Measurements from ENCODE around the gene PDLIM4. TPM values are rescaled to one million over a fixed set of nuclear protein-coding genes. Genes with fewer than 3 reads are reported as not detected.
A peak's percentile ranks its signal among the peaks of the same experiment; 100 is the strongest.

Gene PDLIM4
- total and polyA plus RNA-seq, 2 donors, result 10.0 to 38.4 TPM

DNA sequence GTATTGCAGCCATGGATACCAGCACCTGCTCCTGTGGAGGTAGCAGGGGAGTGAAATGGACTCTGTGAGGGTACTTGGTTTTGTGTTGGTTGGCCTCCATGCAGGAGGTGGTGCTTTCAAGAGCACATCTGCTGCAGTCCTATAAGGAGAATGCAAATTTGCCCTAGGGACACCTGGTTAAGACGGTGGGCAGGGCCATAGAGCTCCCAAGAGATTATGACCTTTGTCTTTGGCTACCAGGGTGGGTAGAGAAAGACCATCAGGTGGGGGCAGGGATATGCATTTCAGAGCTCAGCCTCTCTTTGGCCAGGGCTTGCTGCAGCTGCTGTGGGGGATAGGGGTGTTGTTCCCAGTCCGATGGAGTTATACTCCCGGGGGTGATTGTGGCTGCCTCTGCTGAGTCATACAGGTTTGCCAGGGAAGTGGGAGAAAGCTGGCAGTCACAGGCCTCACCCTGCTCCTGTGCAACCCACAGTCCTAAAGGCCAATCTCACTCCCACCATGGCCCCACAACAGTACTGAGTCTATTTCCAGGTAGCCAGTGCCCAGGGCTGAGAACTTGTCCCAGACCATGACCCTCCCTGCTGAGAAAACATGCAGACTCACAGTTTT lies 14.0 kb upstream of the PDLIM4 start:
- Histone ChIP-seq H3K27me3 (ENCODE audit: control insufficient read depth in 2 of 2, insufficient read depth in 1 of 2, low read length in 1 of 2) (no peaks in the 10 kb centered on the region), H3K4me1 (ENCODE audit: control insufficient read depth in 2 of 2, insufficient read depth in 2 of 2, low read length in 2 of 2) (no peaks in the 10 kb centered on the region), H3K9me3 (ENCODE audit: control insufficient read depth in 2 of 2, insufficient read depth in 1 of 2, low read length in 1 of 2) (peaks cover 0 to 8% of the 10 kb centered on the region in 2 donors), H3K27ac (ENCODE audit: low read depth in 1 of 2, low read length in 1 of 2) (no peak overlapping the region), H3K4me3 (ENCODE audit: low read length in 2 of 2) (no peak overlapping the region), H3K36me3 (ENCODE audit: control insufficient read depth in 2 of 2, insufficient read depth in 2 of 2, low read length in 1 of 2) (no peaks in the 10 kb centered on the region)
- no peak for DNase-seq (ENCODE audit: low read depth in 6 of 9, low spot score in 9 of 9)
- 95% methylated on average over 3 of the region's 3 CpGs for WGBS

DNA sequence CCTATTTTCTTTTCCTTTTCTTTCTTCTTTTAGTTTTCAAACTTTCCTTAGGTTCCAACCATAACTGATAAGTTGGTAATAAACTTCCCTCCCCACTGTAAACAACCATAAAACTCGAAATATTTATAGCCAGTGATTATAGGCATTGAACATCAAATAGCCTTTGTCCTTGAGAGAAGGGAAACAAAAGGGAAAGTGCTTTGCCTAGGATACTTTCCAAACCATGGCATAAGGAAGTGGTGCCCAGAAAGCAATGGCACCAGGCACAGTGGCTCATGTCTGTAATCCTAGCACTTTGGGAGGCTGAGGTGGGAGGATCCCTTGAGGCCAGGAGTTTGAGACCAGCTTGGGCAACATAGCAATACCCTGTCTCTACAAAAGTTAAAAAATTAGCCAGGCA lies 11.9 kb upstream of the PDLIM4 start:
- WGBS, result 90% methylated on average over 1 of the region's 1 CpG
- H3K4me1 ChIP-seq (ENCODE audit: control insufficient read depth in 2 of 2, insufficient read depth in 2 of 2, low read length in 2 of 2), result no peaks in the 10 kb centered on the region
- peaks cover 0 to 8% of the 10 kb centered on the region in 2 donors for H3K9me3 ChIP-seq (ENCODE audit: control insufficient read depth in 2 of 2, insufficient read depth in 1 of 2, low read length in 1 of 2)

DNA sequence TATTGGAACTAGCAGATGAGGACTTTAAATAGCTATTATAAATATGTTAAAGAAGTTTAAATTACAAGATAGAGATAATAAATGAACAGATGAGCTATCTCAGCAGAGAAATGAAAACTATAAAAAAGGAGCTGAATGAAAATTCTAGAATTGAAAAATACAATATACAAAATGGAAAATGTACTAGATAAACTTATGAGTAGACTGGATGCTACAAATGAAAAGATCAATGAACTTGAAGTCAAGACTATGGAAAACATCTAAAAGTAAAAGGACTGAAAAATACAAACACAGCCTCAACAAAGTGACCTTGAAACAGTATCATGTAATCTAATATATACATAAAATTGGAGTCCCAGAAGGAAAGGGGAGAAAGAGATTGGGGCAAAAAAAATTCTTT lies 10.7 kb upstream of the PDLIM4 start:
- no peak overlapping the region for H3K27ac ChIP-seq (ENCODE audit: low read depth in 1 of 2, low read length in 1 of 2)
- no peak for DNase-seq (ENCODE audit: low read depth in 6 of 9, low spot score in 9 of 9)
- H3K9me3 ChIP-seq (ENCODE audit: control insufficient read depth in 2 of 2, insufficient read depth in 1 of 2, low read length in 1 of 2), result peaks cover 0 to 8% of the 10 kb centered on the region in 2 donors
- no peaks in the 10 kb centered on the region for H3K27me3 ChIP-seq (ENCODE audit: control insufficient read depth in 2 of 2, insufficient read depth in 1 of 2, low read length in 1 of 2)
- no peaks in the 10 kb centered on the region for H3K36me3 ChIP-seq (ENCODE audit: control insufficient read depth in 2 of 2, insufficient read depth in 2 of 2, low read length in 1 of 2)
- H3K4me3 ChIP-seq (ENCODE audit: low read length in 2 of 2), result no peak overlapping the region
- no peaks in the 10 kb centered on the region for H3K4me1 ChIP-seq (ENCODE audit: control insufficient read depth in 2 of 2, insufficient read depth in 2 of 2, low read length in 2 of 2)

More for the DNA sequence above, 11.9 kb upstream of the PDLIM4 start:
- Histone ChIP-seq H3K27me3 (ENCODE audit: control insufficient read depth in 2 of 2, insufficient read depth in 1 of 2, low read length in 1 of 2) (no peaks in the 10 kb centered on the region), H3K4me3 (ENCODE audit: low read length in 2 of 2) (no peak overlapping the region), H3K27ac (ENCODE audit: low read depth in 1 of 2, low read length in 1 of 2) (no peak overlapping the region), H3K36me3 (ENCODE audit: control insufficient read depth in 2 of 2, insufficient read depth in 2 of 2, low read length in 1 of 2) (no peaks in the 10 kb centered on the region)
- DNase-seq (ENCODE audit: low read depth in 6 of 9, low spot score in 9 of 9), result no peak

DNA sequence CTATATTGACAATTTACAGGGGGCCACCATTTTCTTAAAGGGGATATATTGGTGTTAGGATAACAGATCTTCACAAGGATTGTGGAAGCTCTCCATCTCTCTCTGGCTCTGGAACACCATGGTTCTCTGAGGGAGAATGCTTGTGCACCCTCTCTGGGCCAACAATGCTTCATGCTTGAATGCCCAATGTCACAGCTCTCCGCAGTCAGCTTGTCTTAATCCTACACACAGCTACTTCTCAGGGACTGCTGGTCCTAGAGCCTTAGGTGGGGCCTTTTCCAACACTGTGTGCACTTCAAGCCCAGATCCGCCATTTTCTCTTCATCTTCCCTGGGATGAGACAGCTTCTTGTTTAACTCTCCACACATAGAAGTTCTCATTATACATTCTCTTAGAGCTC lies 6.9 kb upstream of the PDLIM4 start:
- 100% methylated on average over 2 of the region's 2 CpGs for WGBS
- H3K4me3 ChIP-seq (ENCODE audit: low read length in 2 of 2), result no peak overlapping the region
- DNase-seq (ENCODE audit: low read depth in 6 of 9, low spot score in 9 of 9), result no peak

DNA sequence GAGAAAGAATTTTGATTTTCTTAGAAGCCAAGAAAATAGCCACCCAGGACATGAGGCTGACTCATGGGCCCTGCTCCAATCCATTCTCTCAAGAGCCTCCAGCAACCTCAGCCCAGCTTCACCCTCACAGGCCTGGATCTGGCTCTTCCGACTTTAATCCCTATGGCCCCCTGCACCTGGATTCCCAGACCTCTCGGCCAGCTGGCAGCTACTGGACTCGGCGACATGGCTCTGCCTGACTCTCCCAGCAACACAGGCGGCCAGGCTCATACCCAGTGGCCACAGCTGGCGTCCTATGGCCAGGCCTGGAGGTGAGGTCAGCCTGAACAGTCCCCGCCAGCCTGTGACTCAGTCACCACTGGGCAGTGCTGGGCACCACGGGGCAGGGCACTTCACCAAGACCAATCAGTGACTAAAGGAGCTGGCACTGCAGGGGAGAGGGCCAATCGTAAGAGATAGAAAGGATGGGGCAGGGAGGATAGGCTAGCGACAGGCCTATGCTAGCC lies 6.2 kb upstream of the PDLIM4 start:
- WGBS, result 92% methylated on average over 10 of the region's 10 CpGs
- Histone ChIP-seq H3K4me1 (ENCODE audit: control insufficient read depth in 2 of 2, insufficient read depth in 2 of 2, low read length in 2 of 2) (peaks cover 0 to 3% of the 10 kb centered on the region in 2 donors), H3K27me3 (ENCODE audit: control insufficient read depth in 2 of 2, insufficient read depth in 1 of 2, low read length in 1 of 2) (peaks cover 0 to 7% of the 10 kb centered on the region in 2 donors), H3K4me3 (ENCODE audit: low read length in 2 of 2) (no peak overlapping the region), H3K27ac (ENCODE audit: low read depth in 1 of 2, low read length in 1 of 2) (no peak overlapping the region), H3K9me3 (ENCODE audit: control insufficient read depth in 2 of 2, insufficient read depth in 1 of 2, low read length in 1 of 2) (no peaks in the 10 kb centered on the region), H3K36me3 (ENCODE audit: control insufficient read depth in 2 of 2, insufficient read depth in 2 of 2, low read length in 1 of 2) (no peaks in the 10 kb centered on the region)
- DNase-seq (ENCODE audit: low read depth in 6 of 9, low spot score in 9 of 9), result no peak

More for the DNA sequence above, 6.9 kb upstream of the PDLIM4 start:
- H3K36me3 ChIP-seq (ENCODE audit: control insufficient read depth in 2 of 2, insufficient read depth in 2 of 2, low read length in 1 of 2), result no peaks in the 10 kb centered on the region
- H3K9me3 ChIP-seq (ENCODE audit: control insufficient read depth in 2 of 2, insufficient read depth in 1 of 2, low read length in 1 of 2), result no peaks in the 10 kb centered on the region
- H3K4me1 ChIP-seq (ENCODE audit: control insufficient read depth in 2 of 2, insufficient read depth in 2 of 2, low read length in 2 of 2), result peaks cover 0 to 3% of the 10 kb centered on the region in 2 donors
- no peaks in the 10 kb centered on the region for H3K27me3 ChIP-seq (ENCODE audit: control insufficient read depth in 2 of 2, insufficient read depth in 1 of 2, low read length in 1 of 2)
- no peak overlapping the region for H3K27ac ChIP-seq (ENCODE audit: low read depth in 1 of 2, low read length in 1 of 2)

DNA sequence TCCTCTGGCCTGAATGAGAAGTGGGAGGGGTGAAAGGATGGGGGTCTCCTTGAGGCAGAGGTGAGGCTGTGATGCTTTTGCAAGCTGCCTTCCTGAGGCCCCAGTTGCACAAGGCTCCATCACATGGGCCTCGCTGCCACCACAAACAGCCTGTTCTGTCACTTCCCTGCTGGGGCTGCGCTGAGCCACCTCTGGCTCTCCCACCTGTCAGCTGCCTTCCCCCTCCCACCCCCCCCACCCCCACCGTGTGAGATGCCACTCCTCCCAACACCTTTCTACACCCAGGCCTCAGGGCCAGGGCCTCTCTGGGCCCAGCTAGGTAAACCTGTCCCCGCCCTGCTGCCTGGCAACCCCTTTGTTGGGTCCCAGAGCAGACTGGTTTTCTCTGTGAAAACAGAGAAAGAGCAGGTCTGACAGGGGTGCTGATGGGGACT lies 4.5 kb upstream of the PDLIM4 start:
- no peaks in the 10 kb centered on the region for H3K36me3 ChIP-seq (ENCODE audit: control insufficient read depth in 2 of 2, insufficient read depth in 2 of 2, low read length in 1 of 2)
- H3K27me3 ChIP-seq (ENCODE audit: control insufficient read depth in 2 of 2, insufficient read depth in 1 of 2, low read length in 1 of 2), result peaks cover 2 to 24% of the 10 kb centered on the region in 2 donors
- H3K4me1 ChIP-seq (ENCODE audit: control insufficient read depth in 2 of 2, insufficient read depth in 2 of 2, low read length in 2 of 2), result peaks cover 0 to 7% of the 10 kb centered on the region in 2 donors
- WGBS, result 50% methylated on average over 4 of the region's 4 CpGs
- DNase-seq (ENCODE audit: low read depth in 6 of 9, low spot score in 9 of 9), result peak in 1 of 9 donors; percentile 30
- H3K27ac ChIP-seq (ENCODE audit: low read depth in 1 of 2, low read length in 1 of 2), result no peak overlapping the region
- H3K4me3 ChIP-seq (ENCODE audit: low read length in 2 of 2), result no peak overlapping the region
- H3K9me3 ChIP-seq (ENCODE audit: control insufficient read depth in 2 of 2, insufficient read depth in 1 of 2, low read length in 1 of 2), result no peaks in the 10 kb centered on the region

DNA sequence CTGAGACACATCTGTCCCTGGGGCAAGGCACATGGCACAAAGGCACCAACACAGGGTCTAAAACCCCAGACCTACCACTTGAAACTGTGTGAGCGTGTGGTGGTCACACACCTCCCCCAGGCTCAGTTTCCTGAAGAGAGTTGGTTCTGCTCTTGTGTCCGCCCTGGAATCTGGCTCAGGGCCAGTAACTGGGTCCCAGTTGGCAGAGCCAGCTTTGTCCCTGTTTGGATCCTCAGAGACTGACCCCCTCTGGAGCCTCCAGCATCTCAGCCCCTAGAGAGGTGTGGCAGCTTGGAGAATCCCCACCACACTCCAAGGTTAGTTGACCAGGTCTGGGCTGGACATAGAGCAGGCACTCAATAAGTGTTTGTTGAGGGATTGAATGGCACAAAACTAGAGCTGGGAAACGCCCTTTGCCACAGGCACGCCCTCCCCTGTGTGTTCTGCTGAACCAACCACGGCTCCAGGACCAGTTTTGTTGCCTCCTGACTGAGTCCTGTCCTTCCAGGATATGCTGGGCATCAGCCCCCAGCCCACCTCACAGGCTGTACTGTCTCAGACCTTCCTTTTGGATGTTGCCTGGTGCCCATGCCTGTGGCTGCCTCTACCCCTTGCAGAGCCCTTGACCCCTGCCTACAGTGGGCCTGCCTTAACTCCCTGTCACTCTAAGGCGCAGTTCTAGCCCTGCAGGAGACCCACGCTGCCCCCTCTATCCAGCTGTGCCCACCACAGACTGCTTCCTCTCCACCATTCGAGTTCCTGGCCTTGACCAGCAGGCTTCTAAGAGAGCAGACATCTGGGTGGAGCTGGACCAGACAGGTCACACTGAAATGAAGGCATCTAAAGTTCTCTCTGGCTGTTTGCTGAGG lies 3.8 kb upstream of the PDLIM4 start:
- peaks cover 0 to 7% of the 10 kb centered on the region in 2 donors for H3K4me1 ChIP-seq (ENCODE audit: control insufficient read depth in 2 of 2, insufficient read depth in 2 of 2, low read length in 2 of 2)
- peaks cover 2 to 30% of the 10 kb centered on the region in 2 donors for H3K27me3 ChIP-seq (ENCODE audit: control insufficient read depth in 2 of 2, insufficient read depth in 1 of 2, low read length in 1 of 2)
- WGBS, result 93% methylated on average over 8 of the region's 8 CpGs
- DNase-seq (ENCODE audit: low read depth in 6 of 9, low spot score in 9 of 9), result no peak
- H3K4me3 ChIP-seq (ENCODE audit: low read length in 2 of 2), result no peak overlapping the region
- no peaks in the 10 kb centered on the region for H3K36me3 ChIP-seq (ENCODE audit: control insufficient read depth in 2 of 2, insufficient read depth in 2 of 2, low read length in 1 of 2)
- H3K27ac ChIP-seq (ENCODE audit: low read depth in 1 of 2, low read length in 1 of 2), result no peak overlapping the region
- H3K9me3 ChIP-seq (ENCODE audit: control insufficient read depth in 2 of 2, insufficient read depth in 1 of 2, low read length in 1 of 2), result no peaks in the 10 kb centered on the region

DNA sequence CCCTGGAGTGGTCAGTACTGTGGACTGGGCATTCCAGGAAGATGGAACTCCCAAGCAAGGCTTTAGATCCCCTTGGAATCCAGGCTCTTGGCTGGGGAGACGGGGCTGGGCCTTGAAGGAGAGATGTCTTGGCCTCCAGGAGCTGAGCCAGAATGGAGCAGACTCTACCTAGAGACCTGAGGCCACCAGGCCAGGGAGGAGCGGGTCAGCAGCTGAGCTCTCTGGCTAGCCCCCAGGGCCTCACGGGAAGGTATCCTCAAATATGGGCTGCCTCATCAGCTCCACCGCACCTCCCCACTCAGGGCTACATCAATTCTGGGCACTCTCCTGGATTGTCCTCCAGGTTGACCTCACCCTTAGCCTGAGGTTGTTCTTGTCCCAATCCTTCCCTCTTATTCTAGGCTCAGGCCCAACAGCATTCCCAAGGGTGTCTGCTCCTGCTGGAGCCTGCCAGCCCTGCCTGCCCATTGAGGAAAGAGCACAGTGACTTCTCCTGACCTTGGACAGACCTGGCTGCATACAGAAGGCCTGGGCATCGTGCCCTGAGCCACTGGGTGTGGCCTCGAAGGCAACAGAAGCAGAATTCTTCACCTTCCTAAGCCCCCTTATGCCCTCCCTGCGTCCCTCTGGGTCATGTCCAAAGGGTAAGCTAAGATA lies 3.0 kb upstream of the PDLIM4 start:
- no peaks in the 10 kb centered on the region for H3K36me3 ChIP-seq (ENCODE audit: control insufficient read depth in 2 of 2, insufficient read depth in 2 of 2, low read length in 1 of 2)
- no peak for DNase-seq (ENCODE audit: low read depth in 6 of 9, low spot score in 9 of 9)
- WGBS, result 76% methylated on average over 7 of the region's 7 CpGs
- no peaks in the 10 kb centered on the region for H3K9me3 ChIP-seq (ENCODE audit: control insufficient read depth in 2 of 2, insufficient read depth in 1 of 2, low read length in 1 of 2)
- H3K27me3 ChIP-seq (ENCODE audit: control insufficient read depth in 2 of 2, insufficient read depth in 1 of 2, low read length in 1 of 2), result peaks cover 2 to 38% of the 10 kb centered on the region in 2 donors
- H3K4me3 ChIP-seq (ENCODE audit: low read length in 2 of 2), result no peak overlapping the region
- peaks cover 0 to 7% of the 10 kb centered on the region in 2 donors for H3K4me1 ChIP-seq (ENCODE audit: control insufficient read depth in 2 of 2, insufficient read depth in 2 of 2, low read length in 2 of 2)
- no peak overlapping the region for H3K27ac ChIP-seq (ENCODE audit: low read depth in 1 of 2, low read length in 1 of 2)

Measured in thymus (tissue), 11 donors.